IPS-NIHi7 (cell line): ENCODE data around the gene EIF2S3.
A peak's percentile ranks its signal among the peaks of the same experiment; 100 is the strongest.
"Not testable (repeated sequence)": the region's sequence is repeated elsewhere in the genome, so short reads cannot be mapped to it uniquely, and the experiment has no call there.

Source experiments
- DNase-seq: peaks from one replicate; pipeline ENCODE4 v3.0.0; 2012; ENCODE audit warnings: mixed read lengths; ENCODE audit errors: extremely low spot score

EIF2S3 gene

GRCh38 chrX:24054182-24055042 is at the start of gene EIF2S3:
Gene EIF2S3 (plus strand): TSS chrX:24054956. CDS start chrX:24054969, 13 bp downstream.
- DNase-seq: peak; percentile 91

- DNase-seq: no peak
These were observed 49.7 kb upstream of the EIF2S3 start for GRCh38 chrX:24005028-24005427.

GRCh38 chrX:24005867-24006266 is 48.9 kb upstream of the EIF2S3 start:
- no peak for DNase-seq

GRCh38 chrX:24012266-24012665 is 42.5 kb upstream of the EIF2S3 start:
- no peak for DNase-seq

GRCh38 chrX:24014388-24015018 is 40.3 kb upstream of the EIF2S3 start:
- DNase-seq: no peak

- no peak for DNase-seq
These were observed 37.1 kb upstream of the EIF2S3 start for GRCh38 chrX:24017674-24018073.

GRCh38 chrX:24018809-24019208 is 35.9 kb upstream of the EIF2S3 start:
- DNase-seq: no peak

GRCh38 chrX:24019448-24019847 is 35.3 kb upstream of the EIF2S3 start:
- no peak for DNase-seq

GRCh38 chrX:24020306-24020876 is 34.4 kb upstream of the EIF2S3 start:
- no peak for DNase-seq

GRCh38 chrX:24023544-24023943 is 31.2 kb upstream of the EIF2S3 start:
- DNase-seq: no peak

GRCh38 chrX:24023972-24024669 is 30.6 kb upstream of the EIF2S3 start:
- no peak for DNase-seq

- peak; percentile 91 for DNase-seq
These were observed 29.7 kb upstream of the EIF2S3 start for GRCh38 chrX:24024819-24025740.

GRCh38 chrX:24025741-24026403 is 28.9 kb upstream of the EIF2S3 start:
- no peak for DNase-seq

- peak; percentile 29 for DNase-seq
These were observed 28.3 kb upstream of the EIF2S3 start for GRCh38 chrX:24026432-24026831.

- DNase-seq: no peak
These were observed 27.7 kb upstream of the EIF2S3 start, which contains the start of gene KLHL15 for GRCh38 chrX:24027086-24027485. Gene KLHL15 (minus strand): TSS chrX:24027186. CDS start chrX:24006693, 20,493 bp downstream.

- peak; percentile 26 for DNase-seq
These were observed 26.8 kb upstream of the EIF2S3 start for GRCh38 chrX:24027985-24028384.

GRCh38 chrX:24030597-24030996 is 24.2 kb upstream of the EIF2S3 start:
- no peak for DNase-seq

- no peak for DNase-seq
These were observed 20.3 kb upstream of the EIF2S3 start for GRCh38 chrX:24034485-24034884.

- DNase-seq: no peak
These were observed 17.0 kb upstream of the EIF2S3 start for GRCh38 chrX:24037729-24038128.

- not testable (repeated sequence) for DNase-seq
These were observed 8.7 kb upstream of the EIF2S3 start for GRCh38 chrX:24046060-24046459.
